ENCODE results near the gene SDK1. TPM values are rescaled to one million over a fixed set of nuclear protein-coding genes. Genes with fewer than 3 reads are reported as not detected.

The SDK1 gene
- total RNA-seq, 1 donor: 0.36 TPM

- Histone ChIP-seq H3K27ac (ENCODE audit: low read depth, low read length) (no peak overlapping the region), H3K4me3 (ENCODE audit: insufficient read depth, low read length) (no peak overlapping the region), H3K36me3 (ENCODE audit: insufficient read depth, low read length) (no peaks in the 10 kb centered on the region), H4K20me1 (ENCODE audit: insufficient read depth, low read length) (no peaks in the 10 kb centered on the region), H3K27me3 (ENCODE audit: insufficient read depth, low read length) (no peaks in the 10 kb centered on the region), H3K9me3 (ENCODE audit: low read depth, low read length) (no peaks in the 10 kb centered on the region), H3K4me2 (ENCODE audit: insufficient read depth, low read length) (no peak overlapping the region), H3K4me1 (ENCODE audit: insufficient read depth, low read length) (no peaks in the 10 kb centered on the region), H2AFZ (ENCODE audit: low read length) (no peak overlapping the region), H3K79me2 (ENCODE audit: insufficient read depth, low read length) (no peaks in the 10 kb centered on the region)
- DNase-seq (ENCODE audit: insufficient read length, low spot score, missing footprints): no peak
- TF ChIP-seq CTCF (IDR thresholded peaks at IDR 0.05; ENCODE audit: extremely low read depth, low read depth, low read length): no peak
Observed at GRCh38 chr7:4230352-4230751, 929.3 kb downstream of the SDK1 start.

- Histone ChIP-seq H4K20me1 (ENCODE audit: insufficient read depth, low read length) (no peaks in the 10 kb centered on the region), H3K4me2 (ENCODE audit: insufficient read depth, low read length) (no peak overlapping the region), H3K4me3 (ENCODE audit: insufficient read depth, low read length) (no peak overlapping the region), H3K79me2 (ENCODE audit: insufficient read depth, low read length) (no peaks in the 10 kb centered on the region), H3K4me1 (ENCODE audit: insufficient read depth, low read length) (no peaks in the 10 kb centered on the region), H2AFZ (ENCODE audit: low read length) (no peak overlapping the region), H3K27me3 (ENCODE audit: insufficient read depth, low read length) (no peaks in the 10 kb centered on the region), H3K27ac (ENCODE audit: low read depth, low read length) (no peak overlapping the region), H3K36me3 (ENCODE audit: insufficient read depth, low read length) (no peaks in the 10 kb centered on the region), H3K9me3 (ENCODE audit: low read depth, low read length) (no peaks in the 10 kb centered on the region)
- no peak for DNase-seq (ENCODE audit: insufficient read length, low spot score, missing footprints)
- TF ChIP-seq CTCF (IDR thresholded peaks at IDR 0.05; ENCODE audit: extremely low read depth, low read depth, low read length): no peak
Observed at GRCh38 chr7:4233146-4233545, 932.1 kb downstream of the SDK1 start.

GRCh38 chr7:4233621-4234497, 932.8 kb downstream of the SDK1 start:
- no peak overlapping the region for H2AFZ ChIP-seq (ENCODE audit: low read length)
- H4K20me1 ChIP-seq (ENCODE audit: insufficient read depth, low read length): no peaks in the 10 kb centered on the region
- H3K4me1 ChIP-seq (ENCODE audit: insufficient read depth, low read length): no peaks in the 10 kb centered on the region
- no peaks in the 10 kb centered on the region for H3K9me3 ChIP-seq (ENCODE audit: low read depth, low read length)
- H3K79me2 ChIP-seq (ENCODE audit: insufficient read depth, low read length): no peaks in the 10 kb centered on the region
- DNase-seq (ENCODE audit: insufficient read length, low spot score, missing footprints): no peak
- no peak overlapping the region for H3K4me2 ChIP-seq (ENCODE audit: insufficient read depth, low read length)
- no peak for TF ChIP-seq CTCF (IDR thresholded peaks at IDR 0.05; ENCODE audit: extremely low read depth, low read depth, low read length)
- no peaks in the 10 kb centered on the region for H3K27me3 ChIP-seq (ENCODE audit: insufficient read depth, low read length)
- H3K4me3 ChIP-seq (ENCODE audit: insufficient read depth, low read length): no peak overlapping the region
- no peak overlapping the region for H3K27ac ChIP-seq (ENCODE audit: low read depth, low read length)
- no peaks in the 10 kb centered on the region for H3K36me3 ChIP-seq (ENCODE audit: insufficient read depth, low read length)

- Histone ChIP-seq H3K27ac (ENCODE audit: low read depth, low read length) (no peak overlapping the region), H3K9me3 (ENCODE audit: low read depth, low read length) (no peaks in the 10 kb centered on the region), H4K20me1 (ENCODE audit: insufficient read depth, low read length) (no peaks in the 10 kb centered on the region), H3K36me3 (ENCODE audit: insufficient read depth, low read length) (no peaks in the 10 kb centered on the region), H3K4me1 (ENCODE audit: insufficient read depth, low read length) (no peaks in the 10 kb centered on the region), H3K79me2 (ENCODE audit: insufficient read depth, low read length) (no peaks in the 10 kb centered on the region), H2AFZ (ENCODE audit: low read length) (no peak overlapping the region), H3K27me3 (ENCODE audit: insufficient read depth, low read length) (no peaks in the 10 kb centered on the region), H3K4me3 (ENCODE audit: insufficient read depth, low read length) (no peak overlapping the region), H3K4me2 (ENCODE audit: insufficient read depth, low read length) (no peak overlapping the region)
- TF ChIP-seq CTCF (IDR thresholded peaks at IDR 0.05; ENCODE audit: extremely low read depth, low read depth, low read length): no peak
- no peak for DNase-seq (ENCODE audit: insufficient read length, low spot score, missing footprints)
Observed at GRCh38 chr7:4234498-4234855, 933.4 kb downstream of the SDK1 start.

All from osteoblast (primary cell).